ENCODE data around the gene TMEM161A. TPM values are rescaled to one million over a fixed set of nuclear protein-coding genes. Genes with fewer than 3 reads are reported as not detected.

TMEM161A gene
- total and polyA plus RNA-seq, 2 experiments from 2014 or later: 38.9 to 59.5 TPM

DNA sequence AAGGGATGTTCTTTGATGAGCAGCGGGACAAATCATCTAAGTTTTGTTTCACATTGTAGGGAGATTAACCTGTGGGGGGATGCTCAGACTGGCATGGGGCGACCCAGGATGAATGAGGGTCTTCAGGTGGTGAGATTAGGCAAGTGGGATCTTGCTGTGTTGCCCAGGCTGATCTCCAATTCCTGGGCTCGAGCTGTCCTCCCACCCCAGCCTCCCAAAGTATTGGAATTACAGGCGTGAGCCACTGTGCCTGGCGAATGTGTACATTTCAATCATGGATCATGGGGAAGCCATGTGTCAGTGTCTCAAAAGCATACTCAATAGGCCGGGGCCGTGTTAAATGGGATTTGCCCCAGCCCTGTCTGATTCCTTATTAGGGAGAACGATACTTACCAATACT lies 66.4 kb downstream of the TMEM161A start:
- H3K27ac ChIP-seq (ENCODE audit: low read depth): no peak overlapping the region
- Mint-ChIP-seq H3K4me3 (no peak overlapping the region), H3K4me1 (no peaks in the 10 kb centered on the region), H3K27ac (no peak overlapping the region), H3K9me3 (no peaks in the 10 kb centered on the region), H3K27me3 (ENCODE audit: insufficient read depth, low read depth, poor library complexity) (peaks cover 31% of the 10 kb centered on the region), H3K36me3 (ENCODE audit: low read depth) (no peaks in the 10 kb centered on the region)
- no peak for ATAC-seq
- no peaks in the 10 kb centered on the region for H3K9me2 ChIP-seq (ENCODE audit: insufficient read depth)
- TF ChIP-seq, protein P1, sequence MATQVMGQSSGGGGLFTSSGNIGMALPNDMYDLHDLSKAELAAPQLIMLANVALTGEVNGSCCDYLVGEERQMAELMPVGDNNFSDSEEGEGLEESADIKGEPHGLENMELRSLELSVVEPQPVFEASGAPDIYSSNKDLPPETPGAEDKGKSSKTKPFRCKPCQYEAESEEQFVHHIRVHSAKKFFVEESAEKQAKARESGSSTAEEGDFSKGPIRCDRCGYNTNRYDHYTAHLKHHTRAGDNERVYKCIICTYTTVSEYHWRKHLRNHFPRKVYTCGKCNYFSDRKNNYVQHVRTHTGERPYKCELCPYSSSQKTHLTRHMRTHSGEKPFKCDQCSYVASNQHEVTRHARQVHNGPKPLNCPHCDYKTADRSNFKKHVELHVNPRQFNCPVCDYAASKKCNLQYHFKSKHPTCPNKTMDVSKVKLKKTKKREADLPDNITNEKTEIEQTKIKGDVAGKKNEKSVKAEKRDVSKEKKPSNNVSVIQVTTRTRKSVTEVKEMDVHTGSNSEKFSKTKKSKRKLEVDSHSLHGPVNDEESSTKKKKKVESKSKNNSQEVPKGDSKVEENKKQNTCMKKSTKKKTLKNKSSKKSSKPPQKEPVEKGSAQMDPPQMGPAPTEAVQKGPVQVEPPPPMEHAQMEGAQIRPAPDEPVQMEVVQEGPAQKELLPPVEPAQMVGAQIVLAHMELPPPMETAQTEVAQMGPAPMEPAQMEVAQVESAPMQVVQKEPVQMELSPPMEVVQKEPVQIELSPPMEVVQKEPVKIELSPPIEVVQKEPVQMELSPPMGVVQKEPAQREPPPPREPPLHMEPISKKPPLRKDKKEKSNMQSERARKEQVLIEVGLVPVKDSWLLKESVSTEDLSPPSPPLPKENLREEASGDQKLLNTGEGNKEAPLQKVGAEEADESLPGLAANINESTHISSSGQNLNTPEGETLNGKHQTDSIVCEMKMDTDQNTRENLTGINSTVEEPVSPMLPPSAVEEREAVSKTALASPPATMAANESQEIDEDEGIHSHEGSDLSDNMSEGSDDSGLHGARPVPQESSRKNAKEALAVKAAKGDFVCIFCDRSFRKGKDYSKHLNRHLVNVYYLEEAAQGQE (IDR thresholded peaks at IDR 0.05; ENCODE audit: unreplicated experiment): no peak
- no peak for TF ChIP-seq ZNF331 (CRISPR knock-in tag; IDR thresholded peaks at IDR 0.05; ENCODE audit: low read depth)
- TF ChIP-seq, protein P2, sequence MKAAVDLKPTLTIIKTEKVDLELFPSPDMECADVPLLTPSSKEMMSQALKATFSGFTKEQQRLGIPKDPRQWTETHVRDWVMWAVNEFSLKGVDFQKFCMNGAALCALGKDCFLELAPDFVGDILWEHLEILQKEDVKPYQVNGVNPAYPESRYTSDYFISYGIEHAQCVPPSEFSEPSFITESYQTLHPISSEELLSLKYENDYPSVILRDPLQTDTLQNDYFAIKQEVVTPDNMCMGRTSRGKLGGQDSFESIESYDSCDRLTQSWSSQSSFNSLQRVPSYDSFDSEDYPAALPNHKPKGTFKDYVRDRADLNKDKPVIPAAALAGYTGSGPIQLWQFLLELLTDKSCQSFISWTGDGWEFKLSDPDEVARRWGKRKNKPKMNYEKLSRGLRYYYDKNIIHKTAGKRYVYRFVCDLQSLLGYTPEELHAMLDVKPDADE (IDR thresholded peaks at IDR 0.05): no peak
- no peak for TF ChIP-seq EZH2 (IDR thresholded peaks at IDR 0.05; ENCODE audit: low read depth, unreplicated experiment)
- TF ChIP-seq CREB1 (CRISPR knock-in tag; IDR thresholded peaks at IDR 0.05; ENCODE audit: low read depth): no peak
- TF ChIP-seq ZNF114 (CRISPR knock-in tag; IDR thresholded peaks at IDR 0.05): no peak
- TF ChIP-seq, protein P3, sequence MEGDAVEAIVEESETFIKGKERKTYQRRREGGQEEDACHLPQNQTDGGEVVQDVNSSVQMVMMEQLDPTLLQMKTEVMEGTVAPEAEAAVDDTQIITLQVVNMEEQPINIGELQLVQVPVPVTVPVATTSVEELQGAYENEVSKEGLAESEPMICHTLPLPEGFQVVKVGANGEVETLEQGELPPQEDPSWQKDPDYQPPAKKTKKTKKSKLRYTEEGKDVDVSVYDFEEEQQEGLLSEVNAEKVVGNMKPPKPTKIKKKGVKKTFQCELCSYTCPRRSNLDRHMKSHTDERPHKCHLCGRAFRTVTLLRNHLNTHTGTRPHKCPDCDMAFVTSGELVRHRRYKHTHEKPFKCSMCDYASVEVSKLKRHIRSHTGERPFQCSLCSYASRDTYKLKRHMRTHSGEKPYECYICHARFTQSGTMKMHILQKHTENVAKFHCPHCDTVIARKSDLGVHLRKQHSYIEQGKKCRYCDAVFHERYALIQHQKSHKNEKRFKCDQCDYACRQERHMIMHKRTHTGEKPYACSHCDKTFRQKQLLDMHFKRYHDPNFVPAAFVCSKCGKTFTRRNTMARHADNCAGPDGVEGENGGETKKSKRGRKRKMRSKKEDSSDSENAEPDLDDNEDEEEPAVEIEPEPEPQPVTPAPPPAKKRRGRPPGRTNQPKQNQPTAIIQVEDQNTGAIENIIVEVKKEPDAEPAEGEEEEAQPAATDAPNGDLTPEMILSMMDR (conservative IDR thresholded peaks at IDR 0.05; ENCODE audit: low read depth in 2 of 2): no peak
- H3F3A ChIP-seq (replicated peaks; ENCODE audit: low read depth): no peaks in the 10 kb centered on the region
- H3K4me3 ChIP-seq: no peak overlapping the region
- no peaks in the 10 kb centered on the region for H3K4me1 ChIP-seq (ENCODE audit: insufficient read depth)
- H3K79me2 ChIP-seq (replicated peaks; ENCODE audit: insufficient read depth): no peaks in the 10 kb centered on the region
- no peaks in the 10 kb centered on the region; the same call in 1 of the 2 replicates for H4K20me1 ChIP-seq (replicated peaks; ENCODE audit: insufficient read depth)
- H3K4me2 ChIP-seq: no peak overlapping the region
- peaks cover 29% of the 10 kb centered on the region for H3K27me3 ChIP-seq (ENCODE audit: insufficient read depth)
- DNase-seq (ENCODE audit: low spot score): no peak
- H3K36me3 ChIP-seq (ENCODE audit: insufficient read depth): no peaks in the 10 kb centered on the region
- H2AFZ ChIP-seq: no peak overlapping the region

Other genes with a start within 250 kb of the TMEM161A start
- 11.1 and 11.7 TPM in 2 replicates for gene CERS1, start 242.3 kb downstream of the TMEM161A start, total RNA-seq (2014; rRNA removed; shearing (Covaris generic))
- 12.2 and 15.9 TPM in 2 replicates for gene CERS1, start 242.3 kb downstream of the TMEM161A start, polyA plus RNA-seq (2016; fragmentation: Nextera tagmentation; extraction: Ambion mirVana)
- gene COPE, start 219.1 kb downstream of the TMEM161A start, total RNA-seq (2014; rRNA removed; shearing (Covaris generic)): 235 and 263 TPM in 2 replicates
- 263 and 269 TPM in 2 replicates for gene COPE, start 219.1 kb downstream of the TMEM161A start, polyA plus RNA-seq (2016; fragmentation: Nextera tagmentation; extraction: Ambion mirVana)
- gene DDX49, start 218.8 kb downstream of the TMEM161A start, total RNA-seq (2014; rRNA removed; shearing (Covaris generic)): 49.6 and 75.3 TPM in 2 replicates
- gene DDX49, start 218.8 kb downstream of the TMEM161A start, polyA plus RNA-seq (2016; fragmentation: Nextera tagmentation; extraction: Ambion mirVana): 40.2 and 44.2 TPM in 2 replicates
- gene HOMER3, start 197.3 kb downstream of the TMEM161A start, total RNA-seq (2014; rRNA removed; shearing (Covaris generic)): 23.5 and 38.4 TPM in 2 replicates
- gene HOMER3, start 197.3 kb downstream of the TMEM161A start, polyA plus RNA-seq (2016; fragmentation: Nextera tagmentation; extraction: Ambion mirVana): 16.7 and 18.0 TPM in 2 replicates
- 86.5 and 102 TPM in 2 replicates for gene SUGP2, start 105.0 kb downstream of the TMEM161A start, total RNA-seq (2014; rRNA removed; shearing (Covaris generic))
- gene SUGP2, start 105.0 kb downstream of the TMEM161A start, polyA plus RNA-seq (2016; fragmentation: Nextera tagmentation; extraction: Ambion mirVana): 99.3 and 109 TPM in 2 replicates
- gene ARMC6, start 104.9 kb downstream of the TMEM161A start, total RNA-seq (2014; rRNA removed; shearing (Covaris generic)): 95.1 and 112 TPM in 2 replicates
- gene ARMC6, start 104.9 kb downstream of the TMEM161A start, polyA plus RNA-seq (2016; fragmentation: Nextera tagmentation; extraction: Ambion mirVana): 40.9 and 45.0 TPM in 2 replicates
- gene SLC25A42, start 74.5 kb downstream of the TMEM161A start, total RNA-seq (2014; rRNA removed; shearing (Covaris generic)): 5.7 and 7.3 TPM in 2 replicates
- 7.3 and 7.6 TPM in 2 replicates for gene SLC25A42, start 74.5 kb downstream of the TMEM161A start, polyA plus RNA-seq (2016; fragmentation: Nextera tagmentation; extraction: Ambion mirVana)
- 3.0 and 8.3 TPM in 2 replicates for gene MEF2B, start 31.8 kb upstream of the TMEM161A start, total RNA-seq (2014; rRNA removed; shearing (Covaris generic))
- gene MEF2B, start 31.8 kb upstream of the TMEM161A start, polyA plus RNA-seq (2016; fragmentation: Nextera tagmentation; extraction: Ambion mirVana): 7.4 and 8.1 TPM in 2 replicates
- 16.4 and 18.8 TPM in 2 replicates for gene BORCS8, start 53.7 kb upstream of the TMEM161A start, total RNA-seq (2014; rRNA removed; shearing (Covaris generic))
- 13.8 and 15.1 TPM in 2 replicates for gene BORCS8, start 53.7 kb upstream of the TMEM161A start, polyA plus RNA-seq (2016; fragmentation: Nextera tagmentation; extraction: Ambion mirVana)
- 54.3 and 58.1 TPM in 2 replicates for gene RFXANK, start 53.8 kb upstream of the TMEM161A start, total RNA-seq (2014; rRNA removed; shearing (Covaris generic))
- gene RFXANK, start 53.8 kb upstream of the TMEM161A start, polyA plus RNA-seq (2016; fragmentation: Nextera tagmentation; extraction: Ambion mirVana): 124 and 129 TPM in 2 replicates
- 14.4 and 14.6 TPM in 2 replicates for gene NR2C2AP, start 64.9 kb upstream of the TMEM161A start, total RNA-seq (2014; rRNA removed; shearing (Covaris generic))
- 25.7 and 27.6 TPM in 2 replicates for gene NR2C2AP, start 64.9 kb upstream of the TMEM161A start, polyA plus RNA-seq (2016; fragmentation: Nextera tagmentation; extraction: Ambion mirVana)
- gene NCAN, start 73.5 kb upstream of the TMEM161A start, total RNA-seq (2014; rRNA removed; shearing (Covaris generic)): 8.0 and 9.4 TPM in 2 replicates
- 1.8 and 2.2 TPM in 2 replicates for gene NCAN, start 73.5 kb upstream of the TMEM161A start, polyA plus RNA-seq (2016; fragmentation: Nextera tagmentation; extraction: Ambion mirVana)
- 2.6 and 3.9 TPM in 2 replicates for gene TM6SF2, start 134.8 kb upstream of the TMEM161A start, total RNA-seq (2014; rRNA removed; shearing (Covaris generic))
- 4.2 and 4.4 TPM in 2 replicates for gene TM6SF2, start 134.8 kb upstream of the TMEM161A start, polyA plus RNA-seq (2016; fragmentation: Nextera tagmentation; extraction: Ambion mirVana)
- 31.0 and 38.6 TPM in 2 replicates for gene SUGP1, start 182.0 kb upstream of the TMEM161A start, total RNA-seq (2014; rRNA removed; shearing (Covaris generic))
- gene SUGP1, start 182.0 kb upstream of the TMEM161A start, polyA plus RNA-seq (2016; fragmentation: Nextera tagmentation; extraction: Ambion mirVana): 61.6 and 63.2 TPM in 2 replicates
- gene MAU2, start 182.4 kb upstream of the TMEM161A start, total RNA-seq (2014; rRNA removed; shearing (Covaris generic)): 36.0 and 62.2 TPM in 2 replicates
- gene MAU2, start 182.4 kb upstream of the TMEM161A start, polyA plus RNA-seq (2016; fragmentation: Nextera tagmentation; extraction: Ambion mirVana): 18.9 and 20.5 TPM in 2 replicates

Data from GM23338 (cell line).